DMS79 (cell line): ENCODE data around the gene SLC22A31.
"Not testable (repeated sequence)": the region's sequence is repeated elsewhere in the genome, so short reads cannot be mapped to it uniquely, and the experiment has no call there.

Experiments
- DNase-seq: peaks from one replicate; lab custom pipeline; 2025; lab: John Stamatoyannopoulos, UW

The SLC22A31 gene

GRCh38 chr16:89178453-89179147 lies 21.7 kb downstream of the SLC22A31 start:
- no peak for DNase-seq

- no peak for DNase-seq
These were observed 22.8 kb downstream of the SLC22A31 start for GRCh38 chr16:89177501-89177900.

GRCh38 chr16:89176717-89177116 lies 23.6 kb downstream of the SLC22A31 start:
- DNase-seq: no peak

- DNase-seq: no peak
These were observed 24.1 kb downstream of the SLC22A31 start for GRCh38 chr16:89176147-89176690.

- no peak for DNase-seq
These were observed 24.8 kb downstream of the SLC22A31 start for GRCh38 chr16:89175280-89176146.

- DNase-seq: no peak
These were observed 25.5 kb downstream of the SLC22A31 start for GRCh38 chr16:89174877-89175276.

- no peak for DNase-seq
These were observed 26.1 kb downstream of the SLC22A31 start for GRCh38 chr16:89174055-89174827.

- DNase-seq: no peak
These were observed 27.0 kb downstream of the SLC22A31 start for GRCh38 chr16:89173174-89173921.

GRCh38 chr16:89172528-89173173 lies 27.7 kb downstream of the SLC22A31 start:
- DNase-seq: no peak

- no peak for DNase-seq
These were observed 28.2 kb downstream of the SLC22A31 start for GRCh38 chr16:89172171-89172527.

- peak; percentile 69 for DNase-seq
These were observed 28.8 kb downstream of the SLC22A31 start, which contains the start of gene CDH15 for GRCh38 chr16:89171216-89172170. CDH15 (plus strand) TSS chr16:89171748; CDS start chr16:89171832, 84 bp downstream.

- DNase-seq: peak; percentile 45
These were observed 29.8 kb downstream of the SLC22A31 start for GRCh38 chr16:89170346-89171215.

GRCh38 chr16:89169778-89170177 lies 30.6 kb downstream of the SLC22A31 start:
- no peak for DNase-seq

GRCh38 chr16:89168381-89169189 lies 31.8 kb downstream of the SLC22A31 start:
- DNase-seq: no peak

- peak; percentile 26 for DNase-seq
These were observed 32.9 kb downstream of the SLC22A31 start for GRCh38 chr16:89167425-89167941.

- no peak for DNase-seq
These were observed 33.5 kb downstream of the SLC22A31 start for GRCh38 chr16:89166696-89167424.

- DNase-seq: not testable (repeated sequence)
These were observed 34.7 kb downstream of the SLC22A31 start for GRCh38 chr16:89165681-89165979.
